Right atrium auricular region (tissue), 2 donors: Measurements from ENCODE around the gene DPH7. TPM values are rescaled to one million over a fixed set of nuclear protein-coding genes. Genes with fewer than 3 reads are reported as not detected.

ENCODE experiments used
- DNase-seq: peaks from one replicate; pipeline ENCODE4 v3.0.0-alpha.2; 2019; ENCODE audit warnings: low spot score
- H3K27ac ChIP-seq, 2 donors: fragments of 200-600 bp; sonication (generic); 1 replicate in 1 of 2; 2 replicates in 1 of 2; pipeline ENCODE4 v1.5.1; 2016 to 2019
- H3K27me3 ChIP-seq, 2 donors: fragments of 200-600 bp; sonication (generic); one replicate each; pipeline versions ENCODE4 v1.5.1 to v1.6.0; 2017 to 2019
- H3K36me3 ChIP-seq: fragments of 200-600 bp; sonication (generic); one replicate; pipeline ENCODE4 v1.5.1; 2016
- H3K4me1 ChIP-seq, 2 donors: fragments of 200-600 bp; sonication (generic); one replicate each; pipeline versions ENCODE4 v1.5.1 to v1.6.0; 2017 to 2019
- H3K4me3 ChIP-seq, 2 donors: fragments of 200-600 bp; sonication (generic); 1 replicate in 1 of 2; 2 replicates in 1 of 2; pipeline ENCODE4 v1.5.1; 2017 to 2019; ENCODE audit warnings: mild to moderate bottlenecking in 1 of 2, moderate library complexity in 1 of 2
- H3K9me3 ChIP-seq, 2 donors: fragments of 200-600 bp; sonication (generic); one replicate each; pipeline ENCODE4 v1.5.1; 2019
- CTCF ChIP-seq, 2 donors: fragments of 200-600 bp; sonication (generic); IDR thresholded peaks; one replicate each; pipeline ENCODE4 v1.5.1; 2019; ENCODE audit warnings: antibody characterized with exemption in 2 of 2
- total RNA-seq, 2 donors: library from RNA; depleted of rRNA; stranded (reverse); fragments of >200 nt; gene quantifications; one replicate each; pipeline ENCODE4 v1.1.0, GENCODE V29; 2016

Gene DPH7
- total RNA-seq, 2 donors from 2014 or later = 17.9 to 21.0 TPM

GRCh38 chr9:137586854-137587253 is 8.1 kb upstream of the DPH7 start:
- DNase-seq = no peak

GRCh38 chr9:137583957-137584356 is 5.2 kb upstream of the DPH7 start:
- Histone ChIP-seq H3K27ac (no peak overlapping the region), H3K9me3 (no peaks in the 10 kb centered on the region), H3K27me3 (no peaks in the 10 kb centered on the region), H3K4me1 (peaks cover 0 to 11% of the 10 kb centered on the region in 2 donors), H3K4me3 (no peak overlapping the region), H3K36me3 (peaks cover 50% of the 10 kb centered on the region)
- no peak for TF ChIP-seq CTCF (IDR thresholded peaks at IDR 0.05)
- DNase-seq = no peak

More at GRCh38 chr9:137586854-137587253, 8.1 kb upstream of the DPH7 start:
- no peak for TF ChIP-seq CTCF (IDR thresholded peaks at IDR 0.05)
- Histone ChIP-seq H3K9me3 (no peaks in the 10 kb centered on the region), H3K27ac (no peak overlapping the region), H3K36me3 (peaks cover 43% of the 10 kb centered on the region), H3K27me3 (no peaks in the 10 kb centered on the region), H3K4me1 (peaks cover 0 to 20% of the 10 kb centered on the region in 2 donors), H3K4me3 (no peak overlapping the region)

- TF ChIP-seq CTCF (IDR thresholded peaks at IDR 0.05) = no peak
Measured at GRCh38 chr9:137583347-137583746, 4.6 kb upstream of the DPH7 start.

GRCh38 chr9:137582286-137582860 is 3.6 kb upstream of the DPH7 start:
- Histone ChIP-seq H3K27me3 (no peaks in the 10 kb centered on the region), H3K27ac (no peak overlapping the region), H3K36me3 (peaks cover 41% of the 10 kb centered on the region), H3K4me3 (no peak overlapping the region), H3K4me1 (peaks cover 0 to 19% of the 10 kb centered on the region in 2 donors), H3K9me3 (no peaks in the 10 kb centered on the region)
- DNase-seq = no peak
- peak in 1 of 2 donors; percentile 29 for TF ChIP-seq CTCF (IDR thresholded peaks at IDR 0.05)

More at GRCh38 chr9:137583347-137583746, 4.6 kb upstream of the DPH7 start:
- peaks cover 50% of the 10 kb centered on the region for H3K36me3 ChIP-seq
- no peaks in the 10 kb centered on the region for H3K9me3 ChIP-seq
- H3K4me1 ChIP-seq = peaks cover 0 to 9% of the 10 kb centered on the region in 2 donors
- H3K4me3 ChIP-seq = no peak overlapping the region
- DNase-seq = no peak
- H3K27ac ChIP-seq = no peak overlapping the region
- H3K27me3 ChIP-seq = no peaks in the 10 kb centered on the region

- H3K4me1 ChIP-seq = peaks cover 0 to 27% of the 10 kb centered on the region in 2 donors
- no peak for TF ChIP-seq CTCF (IDR thresholded peaks at IDR 0.05)
- no peaks in the 10 kb centered on the region for H3K27me3 ChIP-seq
- no peaks in the 10 kb centered on the region for H3K9me3 ChIP-seq
- H3K27ac ChIP-seq = no peak overlapping the region
- peaks cover 34% of the 10 kb centered on the region for H3K36me3 ChIP-seq
- H3K4me3 ChIP-seq = no peak overlapping the region
- DNase-seq = no peak
Measured at GRCh38 chr9:137581361-137582285, 2.9 kb upstream of the DPH7 start.
